Lower leg skin (tissue), 4 donors: ENCODE measurements around the gene FCMR. TPM values are rescaled to one million over a fixed set of nuclear protein-coding genes. Genes with fewer than 3 reads are reported as not detected.

Experiments used
- DNase-seq, 2 donors: peaks; one replicate each; pipeline ENCODE4 v3.0.0-alpha.2; 2019; ENCODE audit warnings: low spot score in 2 of 2
- H3K4me3 ChIP-seq: fragments of 200-600 bp; sonication (generic); 2 replicates; pipeline ENCODE4 v1.5.1; 2017; ENCODE audit warnings: mild to moderate bottlenecking, low read depth; ENCODE audit not compliant: poor library complexity, severe bottlenecking
- POLR2A ChIP-seq, 2 donors: fragments of 450-650 bp; IDR thresholded peaks; one replicate each; pipeline ENCODE4 v1.6.1; 2016 to 2017; ENCODE audit warnings: antibody characterized with exemption in 2 of 2, mild to moderate bottlenecking in 1 of 2, moderate library complexity in 1 of 2
- WGBS, 2 donors: methylation state at CpG; one replicate each; pipeline ENCODE4 v1.1.5; 2018; 5-methylcytosine and 5-hydroxymethylcytosine counted together
- intact Hi-C: fragments of 100-400 bp; cut with DNase I; formaldehyde crosslinking; loops from one replicate; pipeline ENCODE4 v1.15.0; 2023; ENCODE audit warnings: low total_unique reads
- total RNA-seq, 4 donors: library from RNA; depleted of rRNA; stranded (reverse); fragments of >200 nt; gene quantifications; one replicate each; pipeline ENCODE4 v1.1.0, GENCODE V29; 2016
- TF ChIP-seq, protein P1 (sequence below), 3 donors: fragments of 450-650 bp; IDR thresholded peaks; one replicate each; pipeline ENCODE4 v1.5.1; 2016; ENCODE audit warnings: antibody characterized with exemption in 3 of 3, mild to moderate bottlenecking in 3 of 3, moderate library complexity in 2 of 3

Gene FCMR
- total RNA-seq, 4 donors from 2014 or later, result 0.34 to 1.4 (median 1.3) TPM; not detected in 1

DNA sequence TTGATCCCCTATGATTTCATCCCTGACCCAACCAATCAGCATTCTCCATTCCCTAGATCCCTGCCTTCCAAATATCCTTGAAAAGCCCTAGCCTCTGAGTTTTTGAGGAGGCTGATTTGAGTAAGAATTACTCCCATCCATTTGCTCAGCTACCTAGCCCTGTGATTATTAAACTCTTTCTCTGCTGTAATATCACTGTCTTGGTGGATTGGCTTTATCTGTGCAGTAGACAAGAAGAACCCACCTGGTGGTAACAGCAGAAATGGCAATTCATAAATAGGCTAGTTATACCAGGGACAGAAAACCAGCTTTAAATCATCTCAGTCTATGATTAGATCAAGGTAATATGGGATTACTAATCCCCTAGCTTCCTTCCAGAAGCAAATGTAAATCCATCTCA is 43.3 kb downstream of the FCMR start:
- intact Hi-C loops, result no loop called here
- no peak for DNase-seq
- H3K4me3 ChIP-seq, result no peak overlapping the region
- TF ChIP-seq POLR2A (IDR thresholded peaks at IDR 0.05), result no peak
- TF ChIP-seq, protein P1, sequence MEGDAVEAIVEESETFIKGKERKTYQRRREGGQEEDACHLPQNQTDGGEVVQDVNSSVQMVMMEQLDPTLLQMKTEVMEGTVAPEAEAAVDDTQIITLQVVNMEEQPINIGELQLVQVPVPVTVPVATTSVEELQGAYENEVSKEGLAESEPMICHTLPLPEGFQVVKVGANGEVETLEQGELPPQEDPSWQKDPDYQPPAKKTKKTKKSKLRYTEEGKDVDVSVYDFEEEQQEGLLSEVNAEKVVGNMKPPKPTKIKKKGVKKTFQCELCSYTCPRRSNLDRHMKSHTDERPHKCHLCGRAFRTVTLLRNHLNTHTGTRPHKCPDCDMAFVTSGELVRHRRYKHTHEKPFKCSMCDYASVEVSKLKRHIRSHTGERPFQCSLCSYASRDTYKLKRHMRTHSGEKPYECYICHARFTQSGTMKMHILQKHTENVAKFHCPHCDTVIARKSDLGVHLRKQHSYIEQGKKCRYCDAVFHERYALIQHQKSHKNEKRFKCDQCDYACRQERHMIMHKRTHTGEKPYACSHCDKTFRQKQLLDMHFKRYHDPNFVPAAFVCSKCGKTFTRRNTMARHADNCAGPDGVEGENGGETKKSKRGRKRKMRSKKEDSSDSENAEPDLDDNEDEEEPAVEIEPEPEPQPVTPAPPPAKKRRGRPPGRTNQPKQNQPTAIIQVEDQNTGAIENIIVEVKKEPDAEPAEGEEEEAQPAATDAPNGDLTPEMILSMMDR (IDR thresholded peaks at IDR 0.05), result no peak

DNA sequence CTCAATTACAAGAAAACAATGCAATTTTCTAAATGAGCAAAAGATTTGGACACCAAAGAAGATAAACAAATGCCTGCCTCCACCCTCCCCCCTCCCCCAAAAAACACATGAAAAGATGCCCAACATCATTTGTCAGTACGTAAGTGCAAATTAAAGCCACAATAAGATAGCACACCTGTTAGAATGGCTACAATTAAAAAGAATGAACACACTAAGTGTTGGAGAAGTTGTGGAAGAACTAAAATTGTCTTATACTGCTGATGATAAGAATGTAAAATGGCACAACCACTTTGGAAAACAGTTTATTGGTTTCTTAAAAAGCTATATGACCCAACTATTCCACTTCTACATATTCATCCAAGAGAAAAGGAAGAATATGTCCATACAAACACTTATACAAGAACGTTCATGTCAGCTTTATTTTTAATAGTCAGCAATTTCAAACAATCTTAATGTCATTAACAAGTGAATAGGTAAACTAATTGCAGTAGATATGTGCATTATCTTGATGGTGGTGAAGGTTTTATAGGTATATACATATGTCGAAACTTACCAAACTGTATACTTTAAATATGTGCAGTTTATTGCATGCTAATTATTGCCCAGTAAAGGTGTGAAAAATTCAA is 45.9 kb downstream of the FCMR start:
- WGBS, 2 donors, result 75 to 83% methylated on average over 3 of the region's 3 CpGs
- intact Hi-C loops, result no loop called here
- no peak for DNase-seq
- no peak overlapping the region for H3K4me3 ChIP-seq
- TF ChIP-seq POLR2A (IDR thresholded peaks at IDR 0.05), result no peak
- TF ChIP-seq, protein P1 (IDR thresholded peaks at IDR 0.05), result no peak

DNA sequence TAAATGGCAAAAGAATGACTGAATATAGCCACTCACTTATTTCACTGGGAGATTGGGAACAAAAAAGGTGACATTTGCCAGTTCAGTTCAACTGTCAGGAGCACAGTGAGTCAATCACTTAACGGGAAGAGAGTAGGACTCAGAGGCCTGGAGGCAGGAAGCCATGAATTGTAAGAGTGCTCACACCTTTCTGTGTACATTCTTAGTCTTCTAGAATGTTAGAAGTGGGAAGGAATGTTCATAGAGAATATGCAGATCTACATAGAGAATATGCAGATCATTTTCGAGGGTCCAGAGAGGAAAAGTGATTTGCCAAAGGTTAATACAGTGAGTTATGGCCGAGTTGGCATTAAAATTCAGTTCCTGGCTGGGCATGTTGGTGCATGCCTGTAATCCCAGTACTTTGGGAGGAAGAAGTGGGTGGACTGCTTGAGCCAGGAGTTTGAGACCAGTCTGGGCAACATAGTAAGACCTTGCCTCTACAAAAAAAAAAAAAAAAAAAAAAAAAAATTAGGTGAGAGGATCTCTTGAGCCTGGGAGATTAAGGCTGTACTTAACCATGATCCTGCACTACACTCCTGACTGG is 48.0 kb downstream of the FCMR start:
- DNase-seq, result no peak
- no peak overlapping the region for H3K4me3 ChIP-seq
- intact Hi-C loops, result no loop called here
- 54 to 60% methylated on average over 3 of the region's 3 CpGs for WGBS, 2 donors
- no peak for TF ChIP-seq POLR2A (IDR thresholded peaks at IDR 0.05)
- TF ChIP-seq, protein P1 (IDR thresholded peaks at IDR 0.05), result no peak

DNA sequence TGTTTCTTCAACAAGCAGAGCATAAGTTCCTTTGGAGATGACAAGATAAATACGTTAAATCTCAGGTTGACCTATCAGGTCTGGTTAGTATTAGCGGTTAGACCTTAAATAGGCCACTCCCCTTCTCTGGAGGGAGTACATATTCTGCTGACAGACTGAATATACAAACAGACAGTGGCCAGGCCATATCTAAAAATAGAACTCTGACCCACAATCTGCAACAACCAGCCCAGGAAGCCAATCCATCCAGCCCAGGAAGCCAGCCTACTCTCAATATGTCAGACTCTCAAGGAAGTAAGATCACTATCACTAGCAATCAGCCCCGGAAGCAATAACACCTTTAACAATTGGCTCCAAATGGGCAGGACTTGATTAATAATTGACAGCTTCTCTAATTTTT is 49.6 kb downstream of the FCMR start:
- TF ChIP-seq POLR2A (IDR thresholded peaks at IDR 0.05), result no peak
- TF ChIP-seq, protein P1 (IDR thresholded peaks at IDR 0.05), result no peak
- intact Hi-C loops, result no loop called here
- WGBS, 2 donors, result 86% methylated on average over 3 of the region's 3 CpGs
- H3K4me3 ChIP-seq, result no peak overlapping the region
- no peak for DNase-seq

DNA sequence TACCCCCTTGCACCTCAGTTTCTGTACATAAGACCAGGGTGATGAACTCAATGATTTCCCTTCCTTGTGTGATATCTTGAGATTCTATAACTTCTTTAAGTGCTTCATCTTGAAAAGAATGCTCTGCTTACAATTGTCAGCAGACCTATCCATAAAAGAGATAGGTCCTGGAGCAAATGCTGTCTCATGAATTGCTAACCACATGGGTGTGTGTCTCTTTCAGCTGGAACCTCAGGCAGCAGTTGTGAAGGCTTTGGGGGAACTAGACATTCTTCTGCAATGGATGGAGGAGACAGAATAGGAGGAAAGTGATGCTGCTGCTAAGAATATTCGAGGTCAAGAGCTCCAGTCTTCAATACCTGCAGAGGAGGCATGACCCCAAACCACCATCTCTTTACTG is 53.5 kb downstream of the FCMR start:
- H3K4me3 ChIP-seq, result no peak overlapping the region
- TF ChIP-seq, protein P1 (IDR thresholded peaks at IDR 0.05), result no peak
- no peak for TF ChIP-seq POLR2A (IDR thresholded peaks at IDR 0.05)
- WGBS, 2 donors, result 65 to 67% methylated on average over 1 of the region's 1 CpG
- DNase-seq, result no peak
- intact Hi-C loops, result no loop called here

DNA sequence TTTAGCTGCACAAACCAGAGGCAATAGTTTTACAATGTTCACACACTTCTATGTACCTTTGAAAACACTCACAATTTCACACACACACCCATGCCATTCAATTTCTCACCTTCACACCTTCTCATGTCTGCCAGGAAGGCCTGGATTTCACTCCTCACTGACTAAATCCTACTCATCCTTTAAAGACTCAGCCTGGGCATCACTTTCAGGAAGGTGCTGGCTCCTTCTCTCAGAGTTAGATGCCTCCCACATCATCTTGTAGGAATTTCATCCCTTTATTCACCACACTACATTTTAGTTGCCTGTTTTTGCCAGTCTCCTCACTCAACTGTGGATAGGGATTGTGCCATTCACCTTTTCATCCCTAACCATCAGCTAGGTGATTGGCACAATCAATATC is 54.0 kb downstream of the FCMR start:
- DNase-seq, result no peak
- TF ChIP-seq, protein P1 (IDR thresholded peaks at IDR 0.05), result no peak
- TF ChIP-seq POLR2A (IDR thresholded peaks at IDR 0.05), result no peak
- no peak overlapping the region for H3K4me3 ChIP-seq
- intact Hi-C loops, result no loop called here
